Ammon's horn (tissue), 1 donor: ENCODE measurements around the gene PLEKHA5.
A peak's percentile ranks its signal among the peaks of the same experiment; 100 is the strongest.
"Not testable (repeated sequence)": the region's sequence is repeated elsewhere in the genome, so short reads cannot be mapped to it uniquely, and the experiment has no call there.

ENCODE experiments used
- DNase-seq: peaks from one replicate; pipeline ENCODE4 v3.0.0-alpha.2; 2016; ENCODE audit warnings: low spot score

PLEKHA5 gene

GRCh38 chr12:19203013-19203412 is 73.5 kb downstream of the PLEKHA5 start:
- DNase-seq = no peak

GRCh38 chr12:19203539-19204506 is 74.3 kb downstream of the PLEKHA5 start:
- DNase-seq = no peak

GRCh38 chr12:19205120-19205519 is 75.6 kb downstream of the PLEKHA5 start:
- no peak for DNase-seq

GRCh38 chr12:19206493-19207077 is 77.1 kb downstream of the PLEKHA5 start:
- DNase-seq = no peak

- no peak for DNase-seq
These were observed 78.9 kb downstream of the PLEKHA5 start for GRCh38 chr12:19208456-19208855.

- DNase-seq = no peak
These were observed 80.1 kb downstream of the PLEKHA5 start for GRCh38 chr12:19209661-19210060.

- no peak for DNase-seq
These were observed 82.3 kb downstream of the PLEKHA5 start for GRCh38 chr12:19211802-19212201.

GRCh38 chr12:19212245-19212644 is 82.7 kb downstream of the PLEKHA5 start:
- DNase-seq = no peak

- DNase-seq = no peak
These were observed 84.5 kb downstream of the PLEKHA5 start for GRCh38 chr12:19214020-19214419.

GRCh38 chr12:19215115-19215514 is 85.6 kb downstream of the PLEKHA5 start:
- DNase-seq = no peak

- DNase-seq = no peak
These were observed 87.9 kb downstream of the PLEKHA5 start for GRCh38 chr12:19217446-19217845.

GRCh38 chr12:19220205-19220604 is 90.7 kb downstream of the PLEKHA5 start:
- no peak for DNase-seq

- DNase-seq = no peak
These were observed 91.4 kb downstream of the PLEKHA5 start for GRCh38 chr12:19220852-19221466.

GRCh38 chr12:19222558-19222957 is 93.0 kb downstream of the PLEKHA5 start:
- DNase-seq = peak; percentile 48

- peak; percentile 40 for DNase-seq
These were observed 93.5 kb downstream of the PLEKHA5 start for GRCh38 chr12:19223018-19223417.

GRCh38 chr12:19223695-19224094 is 94.2 kb downstream of the PLEKHA5 start:
- DNase-seq = no peak

- DNase-seq = no peak
These were observed 95.2 kb downstream of the PLEKHA5 start for GRCh38 chr12:19224746-19225145.

- no peak for DNase-seq
These were observed 97.8 kb downstream of the PLEKHA5 start for GRCh38 chr12:19227190-19227879.

- no peak for DNase-seq
These were observed 98.3 kb downstream of the PLEKHA5 start for GRCh38 chr12:19227880-19228210.

- not testable (repeated sequence) for DNase-seq
These were observed 99.5 kb downstream of the PLEKHA5 start for GRCh38 chr12:19229021-19229420.

GRCh38 chr12:19230299-19230866 is 100.8 kb downstream of the PLEKHA5 start:
- no peak for DNase-seq

- DNase-seq = no peak
These were observed 101.4 kb downstream of the PLEKHA5 start for GRCh38 chr12:19230896-19231295.
